ENCODE measurements around the gene SUMO1. TPM values are rescaled to one million over a fixed set of nuclear protein-coding genes. Genes with fewer than 3 reads are reported as not detected.

Gene SUMO1
- total and polyA plus RNA-seq, 9 of the 15 experiments (the other 6 are each of a cell fraction or from before 2014, with no cell fraction given) = 63.7 to 292 (median 92.0) TPM

DNA sequence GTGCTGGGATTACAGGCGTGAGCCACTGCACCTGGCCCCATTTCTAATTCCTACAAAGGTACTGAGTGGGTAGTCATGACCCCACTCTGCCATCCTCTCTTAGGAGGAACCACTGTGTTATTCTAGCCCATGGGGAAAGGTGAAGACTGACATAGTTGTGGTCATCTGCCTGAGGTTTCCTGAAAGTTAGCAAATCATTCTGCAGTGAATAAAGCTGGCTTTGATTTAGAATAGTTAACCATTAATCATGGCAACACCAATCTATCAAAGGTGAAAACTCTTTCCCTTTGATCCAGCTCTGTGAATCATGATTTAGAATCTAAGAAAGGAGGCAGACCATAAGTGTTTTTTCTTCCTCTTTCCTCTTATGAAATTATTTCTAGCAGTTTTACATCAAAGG, 50.8 kb downstream of the SUMO1 start:
- in situ Hi-C loops (cut with MboI) = loop anchor here (10.0 kb wide), 1 partner anchor 333 kb away; no protein-coding TSS in a partner anchor
- H3K27ac ChIP-seq (ENCODE audit: extremely low read depth, low read depth, low read length) = no peak overlapping the region
- H2AFZ ChIP-seq (ENCODE audit: low read depth, low read length) = no peak overlapping the region
- no peaks in the 10 kb centered on the region for H3K9me1 ChIP-seq (ENCODE audit: control insufficient read depth, insufficient read depth, low read length)
- no peaks in the 10 kb centered on the region; a peak in 1 of 5 replicates for H3K4me1 ChIP-seq (replicated peaks in 1 of 2; ENCODE audit: control insufficient read depth in 2 of 2, insufficient read depth in 2 of 2, low read length in 2 of 2)
- POLR2A ChIA-PET = interaction anchor here (0.6 kb wide), 1 partner anchor 35 kb away, joined by 3 read pairs; no protein-coding TSS in a partner anchor
- CTCF ChIA-PET (ENCODE audit: low intra/inter-chr PET ratio) = no interaction called here
- no peak overlapping the region for H3K4me2 ChIP-seq (ENCODE audit: insufficient read depth, low read length)
- 0% methylated on average over 1 of the region's 1 CpG for WGBS (ENCODE audit: insufficient coverage, low coverage, missing lambda C conversion rate)
- DNase-seq (ENCODE audit: extremely low read depth in 1 of 4, low spot score in 3 of 4) (no peak), ATAC-seq (no peak), FAIRE-seq (no peak)
- intact Hi-C loops (cut with micrococcal nuclease) = no loop called here
- H3K9ac ChIP-seq (ENCODE audit: insufficient read depth in 1 of 2, low read depth in 2 of 2, low read length in 2 of 2) = no peak overlapping the region
- no peaks in the 10 kb centered on the region for H4K20me1 ChIP-seq (replicated peaks; ENCODE audit: control insufficient read depth, insufficient read depth, low read length)
- H3K4me3 ChIP-seq = no peak overlapping the region
- BruUV-seq (replicated peaks) = no TSS peak
- H3K27me3 ChIP-seq (ENCODE audit: control insufficient read depth in 2 of 2, insufficient read depth in 2 of 2, low read length in 2 of 2) = peaks cover 11 to 36% of the 10 kb centered on the region in 2 experiments; a peak in 4 of 5 replicates
- H3K79me2 ChIP-seq (ENCODE audit: control insufficient read depth, insufficient read depth, low read length) = no peaks in the 10 kb centered on the region
- no peak for TF ChIP-seq TRIM25 (IDR thresholded peaks at IDR 0.05; ENCODE audit: borderline replicate concordance)
- TF ChIP-seq, protein P1, sequence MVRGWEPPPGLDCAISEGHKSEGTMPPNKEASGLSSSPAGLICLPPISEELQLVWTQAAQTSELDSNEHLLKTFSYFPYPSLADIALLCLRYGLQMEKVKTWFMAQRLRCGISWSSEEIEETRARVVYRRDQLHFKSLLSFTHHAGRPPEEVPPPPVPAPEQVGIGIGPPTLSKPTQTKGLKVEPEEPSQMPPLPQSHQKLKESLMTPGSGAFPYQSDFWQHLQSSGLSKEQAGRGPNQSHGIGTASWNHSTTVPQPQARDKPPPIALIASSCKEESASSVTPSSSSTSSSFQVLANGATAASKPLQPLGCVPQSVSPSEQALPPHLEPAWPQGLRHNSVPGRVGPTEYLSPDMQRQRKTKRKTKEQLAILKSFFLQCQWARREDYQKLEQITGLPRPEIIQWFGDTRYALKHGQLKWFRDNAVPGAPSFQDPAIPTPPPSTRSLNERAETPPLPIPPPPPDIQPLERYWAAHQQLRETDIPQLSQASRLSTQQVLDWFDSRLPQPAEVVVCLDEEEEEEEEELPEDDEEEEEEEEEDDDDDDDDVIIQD (CRISPR knock-in tag; IDR thresholded peaks at IDR 0.05) = no peak
- no peak for TF ChIP-seq SRSF7 (optimal IDR thresholded peaks at IDR 0.05; ENCODE audit: low read depth, low read length)
- TF ChIP-seq, protein P2, sequence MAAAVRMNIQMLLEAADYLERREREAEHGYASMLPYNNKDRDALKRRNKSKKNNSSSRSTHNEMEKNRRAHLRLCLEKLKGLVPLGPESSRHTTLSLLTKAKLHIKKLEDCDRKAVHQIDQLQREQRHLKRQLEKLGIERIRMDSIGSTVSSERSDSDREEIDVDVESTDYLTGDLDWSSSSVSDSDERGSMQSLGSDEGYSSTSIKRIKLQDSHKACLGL (CRISPR knock-in tag; IDR thresholded peaks at IDR 0.05; ENCODE audit: borderline replicate concordance, poor library complexity, severe bottlenecking) = no peak
- TF ChIP-seq KDM1A (IDR thresholded peaks at IDR 0.05) = 0 out of 4 replicates have a peak, but pooled peaks of 1 of the 2 experiments have one; percentile 7
- H3K9me3 ChIP-seq (replicated peaks; ENCODE audit: control insufficient read depth, insufficient read depth, low read depth, low read length) = no peaks in the 10 kb centered on the region
- no peaks in the 10 kb centered on the region for H3K36me3 ChIP-seq (ENCODE audit: control insufficient read depth, insufficient read depth, low read length)

Measured in K562 (cell line).